H1 (cell line): ENCODE results near the gene MALT1. TPM values are rescaled to one million over a fixed set of nuclear protein-coding genes. Genes with fewer than 3 reads are reported as not detected.

Experiments
- CTCF ChIA-PET: fragments of 300-600 bp; sonication (Branson Sonifier 250); formaldehyde crosslinking; loops from one replicate; lab custom pipeline; 2021; ENCODE audit not compliant: partially characterized antibody; lab: Charles Lee
- POLR2A ChIA-PET: fragments of 300-600 bp; sonication (Branson Sonifier 250); formaldehyde crosslinking; loops from one replicate; lab custom pipeline; 2021; ENCODE audit warnings: inconsistent platforms; ENCODE audit not compliant: partially characterized antibody; lab: Charles Lee
- DNase-seq, 2 experiments: peaks; one replicate each; pipeline versions ENCODE4 v3.0.0 to v3.0.0-alpha.2; 2010 to 2022; ENCODE audit warnings: low spot score in 2 of 2, low read depth in 1 of 2, mixed read lengths in 1 of 2
- FAIRE-seq: peaks from 2 replicates; lab custom pipeline; 2011; peaks lifted over from hg19 to GRCh38; lab: Jason Lieb, UNC
- H2AFZ ChIP-seq: 2 replicates; pipeline ENCODE4 v1.8.1; 2012; ENCODE audit warnings: low read length, inconsistent platforms
- H2AK5ac ChIP-seq: 2 replicates; pipeline ENCODE4 v1.6.1; 2013; ENCODE audit warnings: low read depth, low read length
- H2BK120ac ChIP-seq: replicated peaks from 2 replicates; pipeline ENCODE3; 2013; ENCODE audit warnings: low read depth, low read length, inconsistent platforms
- H2BK12ac ChIP-seq: 2 replicates; pipeline ENCODE4 v1.6.1; 2013; ENCODE audit warnings: low read depth, low read length
- H2BK15ac ChIP-seq: 2 replicates; pipeline ENCODE4 v1.6.1; 2013; ENCODE audit warnings: low read length
- H2BK20ac ChIP-seq: 2 replicates; pipeline ENCODE4 v1.6.1; 2013; ENCODE audit warnings: low read length
- H2BK5ac ChIP-seq: 2 replicates; pipeline ENCODE4 v1.6.1; 2013; ENCODE audit warnings: low read depth, low read length
- H3K14ac ChIP-seq: 2 replicates; pipeline ENCODE4 v1.6.1; 2013; ENCODE audit warnings: inconsistent platforms; ENCODE audit not compliant: insufficient read length
- H3K18ac ChIP-seq: 2 replicates; pipeline ENCODE4 v1.6.1; 2013; ENCODE audit warnings: low read length; ENCODE audit errors: extremely low read depth
- H3K23ac ChIP-seq: 2 replicates; pipeline ENCODE4 v1.6.1; 2013; ENCODE audit warnings: inconsistent platforms; ENCODE audit not compliant: insufficient read length
- H3K23me2 ChIP-seq: 2 replicates; pipeline ENCODE4 v1.6.1; 2013; ENCODE audit warnings: low read depth, low read length
- H3K27ac ChIP-seq: 2 replicates; pipeline ENCODE4 v1.6.1; 2011; ENCODE audit warnings: low read depth, low read length, inconsistent platforms
- H3K27me3 ChIP-seq, 4 experiments: replicated peaks in 1 of 4; 1 replicate in 1 of 4; 2 replicates in 3 of 4; pipeline versions ENCODE4 v1.6.1 to v1.8.1; 2011 to 2013; ENCODE audit warnings: low read length in 3 of 4, mild to moderate bottlenecking in 3 of 4, inconsistent platforms in 2 of 4, mixed read lengths in 2 of 4, moderate library complexity in 1 of 4; ENCODE audit not compliant: control insufficient read depth in 3 of 4, insufficient read depth in 3 of 4; ENCODE audit errors: extremely low read depth in 1 of 4
- H3K36me3 ChIP-seq, 4 experiments: 2 replicates each; pipeline versions ENCODE4 v1.6.1 to v1.8.1; 2011 to 2013; ENCODE audit warnings: mild to moderate bottlenecking in 4 of 4, low read length in 3 of 4, moderate library complexity in 2 of 4, control low read depth in 1 of 4, inconsistent platforms in 1 of 4; ENCODE audit not compliant: insufficient read depth in 4 of 4, control insufficient read depth in 2 of 4
- H3K4ac ChIP-seq: replicated peaks from 2 replicates; pipeline ENCODE3; 2013; ENCODE audit warnings: low read length, low read depth, mixed read lengths, inconsistent platforms; ENCODE audit not compliant: insufficient read length
- H3K4me1 ChIP-seq, 4 experiments: replicated peaks in 1 of 4; 1 replicate in 1 of 4; 2 replicates in 3 of 4; pipeline versions ENCODE4 v1.6.1 to v1.8.1; 2011 to 2013; ENCODE audit warnings: low read length in 3 of 4, inconsistent platforms in 2 of 4, mixed read lengths in 1 of 4; ENCODE audit not compliant: insufficient read depth in 4 of 4, control insufficient read depth in 3 of 4
- H3K4me2 ChIP-seq, 2 experiments: 2 replicates each; pipeline versions ENCODE4 v1.6.1 to v1.8.1; 2011 to 2013; ENCODE audit warnings: low read depth in 2 of 2, low read length in 2 of 2, control low read depth in 1 of 2, inconsistent platforms in 1 of 2, mild to moderate bottlenecking in 1 of 2; ENCODE audit not compliant: insufficient read depth in 1 of 2
- H3K4me3 ChIP-seq, 4 experiments: fragments of 200-600, 300-600 bp in 1 of 4; sonication (generic), shearing (Covaris generic), sonication (Bioruptor Twin) in 1 of 4; 2 replicates each; pipeline versions ENCODE4 v1.5.1 to v1.8.1; 2011 to 2016; ENCODE audit warnings: low read length in 4 of 4, low read depth in 3 of 4, control low read depth in 2 of 4, inconsistent platforms in 2 of 4, mild to moderate bottlenecking in 2 of 4, mixed read lengths in 1 of 4, moderate library complexity in 1 of 4; ENCODE audit not compliant: insufficient read depth in 2 of 4; ENCODE audit errors: extremely low read depth in 1 of 4
- H3K56ac ChIP-seq: replicated peaks from 2 replicates; pipeline ENCODE3; 2013; ENCODE audit warnings: low read depth, mild to moderate bottlenecking, mixed read lengths, low read length, inconsistent platforms; ENCODE audit not compliant: insufficient read length
- H3K79me1 ChIP-seq: 2 replicates; pipeline ENCODE4 v1.6.1; 2013; ENCODE audit warnings: low read depth, low read length, control low read depth
- H3K79me2 ChIP-seq, 2 experiments: 2 replicates each; pipeline versions ENCODE4 v1.6.1 to v1.8.1; 2012 to 2013; ENCODE audit warnings: low read length in 2 of 2, mild to moderate bottlenecking in 2 of 2, inconsistent platforms in 1 of 2; ENCODE audit not compliant: insufficient read depth in 2 of 2, control insufficient read depth in 1 of 2
- H3K9ac ChIP-seq, 4 experiments: replicated peaks in 1 of 4; 1 replicate in 1 of 4; 2 replicates in 3 of 4; pipeline versions ENCODE4 v1.6.1 to v1.8.1; 2011 to 2013; ENCODE audit warnings: low read depth in 3 of 4, low read length in 3 of 4, control low read depth in 2 of 4, mild to moderate bottlenecking in 2 of 4, moderate library complexity in 2 of 4, inconsistent platforms in 1 of 4; ENCODE audit errors: extremely low read depth in 1 of 4
- H3K9me3 ChIP-seq, 2 experiments: 2 replicates each; pipeline versions ENCODE4 v1.6.1 to v1.8.1; 2012 to 2013; ENCODE audit warnings: mild to moderate bottlenecking in 2 of 2, moderate library complexity in 2 of 2, control low read depth in 1 of 2, inconsistent platforms in 1 of 2, low read depth in 1 of 2, low read length in 1 of 2, mixed read lengths in 1 of 2; ENCODE audit not compliant: insufficient read depth in 2 of 2
- H4K20me1 ChIP-seq, 2 experiments: replicated peaks in 1 of 2; 2 replicates each; pipeline versions ENCODE3 to v1.8.1; 2011 to 2013; ENCODE audit warnings: inconsistent platforms in 2 of 2, low read length in 2 of 2, mild to moderate bottlenecking in 1 of 2; ENCODE audit not compliant: insufficient read depth in 2 of 2, control insufficient read depth in 1 of 2
- H4K5ac ChIP-seq: 2 replicates; pipeline ENCODE4 v1.6.1; 2013; ENCODE audit warnings: low read length, low read depth, mixed read lengths, inconsistent platforms; ENCODE audit not compliant: insufficient read length
- H4K8ac ChIP-seq: 2 replicates; pipeline ENCODE4 v1.8.0; 2013; ENCODE audit warnings: mild to moderate bottlenecking, moderate library complexity, low read length, inconsistent platforms; ENCODE audit not compliant: insufficient read depth; ENCODE audit errors: extremely low read depth
- H4K91ac ChIP-seq: replicated peaks from 2 replicates; pipeline ENCODE3; 2013; ENCODE audit warnings: low read length, mixed read lengths, inconsistent platforms; ENCODE audit not compliant: insufficient read length
- BCL11A ChIP-seq, 2 experiments: IDR thresholded peaks; one replicate each; pipeline ENCODE4 v1.6.1; 2011; ENCODE audit warnings: low read depth in 2 of 2, low read length in 2 of 2, mild to moderate bottlenecking in 2 of 2
- CHD2 ChIP-seq: IDR thresholded peaks from 2 replicates; pipeline ENCODE4 v1.6.1; 2012; ENCODE audit warnings: low read length, improper control_type of control experiment
- HDAC2 ChIP-seq, 2 experiments: fragments of 300-600 bp in 1 of 2; sonication (generic) in 1 of 2; IDR thresholded peaks; 2 replicates each; pipeline ENCODE4 v1.6.1; 2011 to 2012; ENCODE audit warnings: low read depth in 2 of 2, low read length in 2 of 2, mild to moderate bottlenecking in 2 of 2, moderate library complexity in 2 of 2, borderline replicate concordance in 1 of 2, inconsistent platforms in 1 of 2
- KDM4A ChIP-seq: IDR thresholded peaks from one replicate; pipeline ENCODE4 v1.7.1; 2012; ENCODE audit warnings: low read depth, mild to moderate bottlenecking, moderate library complexity, low read length, inconsistent platforms; ENCODE audit not compliant: severe bottlenecking
- MAX ChIP-seq: IDR thresholded peaks from 2 replicates; pipeline ENCODE4 v1.6.1; 2012; ENCODE audit warnings: inconsistent platforms
- RFX5 ChIP-seq: IDR thresholded peaks from 2 replicates; pipeline ENCODE4 v1.6.1; 2011; ENCODE audit warnings: low read depth, low read length, improper control_type of control experiment, borderline replicate concordance
- RXRA ChIP-seq: IDR thresholded peaks from 2 replicates; pipeline ENCODE4 v1.6.1; 2011; ENCODE audit warnings: low read depth, mild to moderate bottlenecking, low read length, moderate library complexity; ENCODE audit not compliant: insufficient read depth
- TBP ChIP-seq: IDR thresholded peaks from 2 replicates; pipeline ENCODE4 v1.6.1; 2011; ENCODE audit warnings: low read depth, low read length, improper control_type of control experiment
- TEAD4 ChIP-seq: IDR thresholded peaks from 2 replicates; pipeline ENCODE4 v1.6.1; 2012; ENCODE audit warnings: low read depth, low read length, inconsistent platforms, mixed read lengths
- WGBS, 2 experiments: shearing (Covaris generic) in 1 of 2; methylation state at CpG; one replicate each; pipeline versions ENCODE4 v1.1.6 to v1.1.7; 2013 to 2015; ENCODE audit warnings: low lambda C conversion rate in 2 of 2, mixed read lengths in 2 of 2, inconsistent platforms in 1 of 2, low coverage in 1 of 2, missing lambda C conversion rate in 1 of 2; ENCODE audit not compliant: insufficient replicate concordance in 2 of 2, insufficient coverage in 1 of 2, insufficient read length in 1 of 2; ENCODE audit errors: extremely low coverage in 1 of 2, missing lambda C conversion rate in 1 of 2; 5-methylcytosine and 5-hydroxymethylcytosine counted together
- polyA plus RNA-seq, 7 experiments: library from polyadenylated mRNA; depleted of rRNA in 3 of 7; stranded (reverse) in 5 of 7; unstranded in 2 of 7; fragments of >200 nt in 5 of 7; fragments of 200-250 nt in 2 of 7; gene quantifications; 1 replicate in 5 of 7; 2 replicates in 1 of 7; 4 replicates in 1 of 7; pipeline versions ENCODE4 v1.2.1 to v1.2.3, GENCODE V29; 2011 to 2013; ENCODE audit warnings: missing spikeins in 2 of 7, mixed read lengths in 2 of 7
- total RNA-seq: library from RNA; stranded (reverse); fragmentation: NEBNext Ultra II Directional; extraction: Animal tissue kit (Norgen Biotek cat#: 25700); gene quantifications from 2 replicates; pipeline ENCODE4 v1.2.1, GENCODE V29; 2021
- TF ChIP-seq, protein P1 (sequence below): IDR thresholded peaks from 2 replicates; pipeline ENCODE4 v1.6.1; 2012; ENCODE audit warnings: inconsistent platforms

MALT1 gene
- total and polyA plus RNA-seq, 2 of the 8 experiments (the other 6 are each of a cell fraction or from before 2014, with no cell fraction given) = 10.7 to 25.9 TPM

DNA sequence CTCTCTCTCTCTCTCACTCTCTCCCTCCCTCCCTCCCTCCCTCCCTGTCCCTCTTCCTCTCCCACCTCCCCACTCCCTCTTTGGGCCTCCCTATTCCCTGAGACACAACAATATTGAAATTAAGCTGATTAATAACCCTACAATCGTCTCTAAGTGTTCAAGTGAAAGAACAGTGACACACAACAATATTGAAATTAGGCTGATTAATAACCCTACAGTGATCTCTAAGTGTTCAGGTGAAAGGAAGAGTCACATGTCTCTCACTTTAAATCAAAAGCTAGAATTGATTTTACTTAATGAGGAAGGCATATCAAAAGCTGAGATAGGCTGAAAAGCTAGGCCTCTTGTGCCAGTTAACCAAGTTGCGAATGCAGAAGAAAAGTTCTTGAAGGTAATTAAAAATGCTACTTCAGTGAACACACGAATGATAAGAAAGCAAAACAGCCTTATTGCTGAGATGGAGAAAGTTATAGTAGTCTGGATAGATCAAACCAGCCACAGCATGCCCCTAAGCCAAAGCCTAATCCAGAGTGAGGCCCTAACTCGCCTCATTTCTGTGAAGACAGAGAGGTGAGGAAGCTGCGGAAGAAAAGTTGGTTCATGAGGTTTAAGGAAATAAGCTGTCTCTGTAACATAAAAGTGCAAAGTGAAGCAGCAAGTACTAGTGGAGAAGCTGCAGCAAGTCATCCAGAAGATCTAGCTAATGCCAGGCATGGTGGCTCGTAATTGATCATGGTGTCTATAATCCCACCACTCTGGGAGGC, 21.3 kb downstream of the MALT1 start:
- Histone ChIP-seq H3K9me3 (0 out of 4 replicates have a peak, but pooled peaks cover 0 to 2% of the 10 kb centered on the region in 2 experiments), H4K20me1 (no peaks in the 10 kb centered on the region), H3K79me2 (no peaks in the 10 kb centered on the region; a peak in 1 of 4 replicates), H3K36me3 (peaks cover 0 to 17% (median 4%) of the 10 kb centered on the region in 4 experiments; a peak in 5 of 8 replicates), H3K14ac (no peak overlapping the region), H4K5ac (no peak overlapping the region), H3K4me2 (no peak overlapping the region), H3K23me2 (no peaks in the 10 kb centered on the region), H4K91ac (no peak overlapping the region), H3K56ac (no peak overlapping the region), H3K27ac (no peak overlapping the region), H2BK20ac (no peak overlapping the region), H3K23ac (no peak overlapping the region), H3K4me1 (peaks cover 0 to 3% (median 0%) of the 10 kb centered on the region in 4 experiments; a peak in 1 of 7 replicates), H2BK15ac (no peak overlapping the region), H2AK5ac (no peak overlapping the region), H3K18ac (no peak overlapping the region), H3K9ac (no peak overlapping the region), H4K8ac (no peak overlapping the region), H3K4me3 (no peak overlapping the region), H2AFZ (no peak overlapping the region), H3K79me1 (peaks cover 3% of the 10 kb centered on the region), H3K4ac (no peak overlapping the region), H2BK12ac (no peak overlapping the region), H3K27me3 (no peaks in the 10 kb centered on the region; a peak in 1 of 7 replicates), H2BK120ac (no peak overlapping the region), H2BK5ac (no peak overlapping the region)
- no peak for FAIRE-seq
- CTCF ChIA-PET = interaction anchor here (0.7 to 2.0 kb wide), 8 partner anchors 8 to 163 kb away, joined by 3 to 7 read pairs (median 4); partner anchors contain the start of gene MALT1
- POLR2A ChIA-PET = interaction anchor here (1.2 kb wide), 1 partner anchor 21 kb away, joined by 5 read pairs; the partner anchor contains the start of gene MALT1
- WGBS, 2 experiments = 90% methylated on average over 6 of the region's 6 CpGs; no CpG with 5 or more reads in 1 of the 2 experiments
- no peak for DNase-seq
- no peak for TF ChIP-seq KDM4A
- no peak for TF ChIP-seq HDAC2 (IDR thresholded peaks at IDR 0.05; ENCODE audit: borderline replicate concordance in 1 of 2, low read depth in 2 of 2, low read length in 2 of 2)
- TF ChIP-seq MAX = no peak
- no peak for TF ChIP-seq RFX5
- TF ChIP-seq, protein P1, sequence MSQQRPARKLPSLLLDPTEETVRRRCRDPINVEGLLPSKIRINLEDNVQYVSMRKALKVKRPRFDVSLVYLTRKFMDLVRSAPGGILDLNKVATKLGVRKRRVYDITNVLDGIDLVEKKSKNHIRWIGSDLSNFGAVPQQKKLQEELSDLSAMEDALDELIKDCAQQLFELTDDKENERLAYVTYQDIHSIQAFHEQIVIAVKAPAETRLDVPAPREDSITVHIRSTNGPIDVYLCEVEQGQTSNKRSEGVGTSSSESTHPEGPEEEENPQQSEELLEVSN = no peak
- no peak for TF ChIP-seq TEAD4
- no peak for TF ChIP-seq RXRA
- no peak for TF ChIP-seq CHD2
- TF ChIP-seq TBP = no peak
- TF ChIP-seq BCL11A (IDR thresholded peaks at IDR 0.05; ENCODE audit: low read depth in 2 of 2, low read length in 2 of 2) = no peak
